K562 treated with DMSO at 1 percent for 4 hours (cell line): ENCODE results near the gene KHNYN. TPM values are rescaled to one million over a fixed set of nuclear protein-coding genes. Genes with fewer than 3 reads are reported as not detected.

ENCODE experiments used
- total RNA-seq: library from RNA; unstranded; fragments of 300-600 nt; gene quantifications from 2 replicates; pipeline ENCODE4 v1.2.3, GENCODE V29; 2022; ENCODE audit not compliant: insufficient read depth

The KHNYN gene
- 24.9 and 30.8 TPM in 2 replicates for total RNA-seq

DNA sequence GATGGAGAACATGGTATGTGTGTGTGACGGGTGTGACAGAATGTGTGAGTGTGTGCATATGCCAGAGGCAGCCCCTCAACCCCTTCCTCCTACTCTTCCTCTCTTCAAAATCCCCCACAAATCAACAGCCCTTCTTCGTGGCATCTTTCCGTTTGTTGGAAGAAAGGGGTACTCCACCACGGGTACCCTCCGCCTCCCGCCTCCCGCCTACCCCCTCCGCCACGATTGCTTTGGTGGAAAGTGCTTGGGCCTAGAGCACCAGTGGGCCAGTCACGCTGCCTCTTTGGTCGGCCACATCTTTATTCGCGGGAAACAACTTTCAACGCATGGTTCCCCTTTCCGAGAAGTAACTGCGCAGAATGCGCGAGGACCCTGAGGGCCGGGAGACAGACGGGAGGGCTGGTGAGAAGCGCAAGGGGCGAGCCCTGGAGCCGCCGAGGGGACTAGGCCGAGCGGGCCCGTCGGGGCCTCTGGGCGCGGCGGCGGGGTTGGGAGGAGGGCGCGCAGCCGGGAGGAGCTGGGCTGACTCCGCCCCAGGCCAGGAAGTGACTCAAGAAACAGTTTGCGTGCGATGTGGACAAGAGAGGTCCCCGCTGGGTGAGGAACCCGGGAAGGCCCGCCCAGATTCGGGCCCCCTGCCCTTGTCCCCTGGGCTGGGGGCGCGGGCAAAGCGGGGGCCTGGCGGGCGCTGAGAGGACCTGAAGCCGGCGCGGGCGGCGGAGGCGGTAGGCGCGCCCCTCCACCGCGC is at the start of gene KHNYN, which contains the start of gene CBLN3:
KHNYN (plus strand) TSS at position 560 of the 748 bp plus-strand sequence. CDS start 777 bp downstream, outside the sequence.
CBLN3 (minus strand) TSS at position 274 of the 748 bp plus-strand sequence. CDS start 614 bp downstream, outside the sequence.

DNA sequence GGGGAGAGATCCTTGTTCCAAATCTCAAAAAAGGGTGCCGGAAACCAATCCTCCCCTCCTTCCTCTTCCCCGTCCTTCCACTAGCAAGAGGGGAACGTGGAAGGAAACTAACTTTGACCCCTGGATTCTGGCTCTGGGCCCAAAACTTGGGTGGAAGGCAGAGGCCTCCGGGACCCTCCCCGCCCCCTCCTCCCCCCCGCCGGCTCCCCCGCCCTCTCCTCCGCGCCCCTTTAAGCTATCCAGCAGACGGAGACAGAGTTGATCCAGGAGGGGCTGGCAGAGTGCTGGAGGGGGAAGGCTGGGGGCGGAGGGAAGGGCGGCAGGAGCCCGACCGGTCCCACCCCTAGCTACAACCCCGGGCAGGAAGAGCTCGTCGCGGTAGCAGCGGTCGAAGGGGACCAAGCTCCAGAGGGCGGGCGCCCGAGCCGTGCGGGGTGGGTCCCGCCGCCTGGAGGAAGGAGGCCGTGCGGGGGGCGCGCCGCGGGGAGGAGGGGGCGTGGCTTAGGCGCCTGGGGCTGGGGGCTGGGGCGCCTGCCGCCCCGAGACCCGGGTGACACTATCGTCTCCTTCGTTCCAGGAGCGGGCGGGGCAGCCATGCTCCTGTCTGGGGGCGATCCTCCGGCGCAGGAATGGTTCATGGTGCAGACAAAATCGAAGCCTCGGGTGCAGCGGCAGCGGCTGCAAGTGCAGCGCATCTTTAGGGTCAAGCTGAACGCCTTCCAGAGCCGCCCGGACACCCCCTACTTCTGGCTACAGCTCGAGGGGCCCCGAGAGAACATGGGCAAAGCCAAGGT is 30.9 kb upstream of the KHNYN start, which contains the start of gene NYNRIN:
NYNRIN (plus strand) TSS at position 351 of the 794 bp plus-strand sequence; CDS start at position 595, 244 bp downstream.

DNA sequence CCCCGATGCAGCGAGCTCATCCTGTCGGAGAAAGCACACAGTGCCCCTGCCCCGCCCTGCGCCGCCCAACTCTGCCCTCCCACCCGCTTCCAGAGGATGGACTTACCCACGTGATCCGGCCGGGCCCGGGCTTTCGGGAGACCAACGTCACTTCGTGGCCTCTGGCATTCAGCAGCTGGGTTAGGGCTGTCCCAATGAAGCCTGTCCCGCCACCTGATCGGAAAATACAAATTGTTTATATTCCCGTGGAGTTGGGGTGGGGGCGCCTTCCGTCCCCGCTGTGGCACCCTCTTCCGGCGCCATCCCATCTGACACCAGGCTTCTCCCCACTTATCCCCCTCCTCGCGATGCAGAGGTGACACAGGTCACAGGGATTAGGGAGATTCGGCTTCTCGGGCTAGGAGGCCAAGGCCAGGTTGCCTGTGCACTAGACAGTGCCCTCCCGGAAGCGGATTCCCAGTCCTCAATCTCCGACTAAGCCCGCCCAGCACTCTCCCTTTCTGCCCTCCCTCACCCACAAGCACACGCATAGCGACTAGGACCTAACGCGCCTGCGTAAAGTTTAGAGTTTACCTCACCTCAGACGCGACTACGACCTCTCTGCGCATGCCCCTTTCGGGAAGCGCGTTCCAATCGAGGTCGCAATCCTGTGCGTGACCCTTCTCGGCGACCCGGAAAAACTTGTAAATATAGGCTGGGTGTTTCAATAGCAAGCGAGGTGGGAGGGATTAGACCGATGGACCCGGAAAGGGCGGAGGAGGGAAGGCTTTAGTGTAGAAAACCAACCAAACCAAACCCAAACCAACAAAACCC is 12.7 kb downstream of the KHNYN start, which contains the start of gene SDR39U1:
SDR39U1 (minus strand) TSS at position 537 of the 813 bp plus-strand sequence; CDS start at position 530, 7 bp downstream.

Other genes starting within 250 kb of the KHNYN start
- 23.4 and 27.8 TPM in 2 replicates for gene IPO4, start 241.1 kb upstream of the KHNYN start, total RNA-seq
- 16.4 and 22.0 TPM in 2 replicates for gene TM9SF1, start 234.5 kb upstream of the KHNYN start, total RNA-seq
- 1.1 and 2.2 TPM in 2 replicates for gene TSSK4, start 224.3 kb upstream of the KHNYN start, total RNA-seq
- 57.8 and 78.5 TPM in 2 replicates for gene CHMP4A, start 216.5 kb upstream of the KHNYN start, total RNA-seq
- gene MDP1, start 213.9 kb upstream of the KHNYN start, total RNA-seq: 7.5 and 10.8 TPM in 2 replicates
- gene NEDD8, start 197.6 kb upstream of the KHNYN start, total RNA-seq: 140 and 150 TPM in 2 replicates
- gene GMPR2, start 197.0 kb upstream of the KHNYN start, total RNA-seq: 55.3 and 68.0 TPM in 2 replicates
- 15.0 and 16.1 TPM in 2 replicates for gene TINF2, start 187.3 kb upstream of the KHNYN start, total RNA-seq
- 0.88 and 1.5 TPM in 2 replicates for gene TGM1, start 166.8 kb upstream of the KHNYN start, total RNA-seq
- gene RABGGTA, start 158.4 kb upstream of the KHNYN start, total RNA-seq: 15.3 and 18.0 TPM in 2 replicates
- gene DHRS1, start 130.2 kb upstream of the KHNYN start, total RNA-seq: 22.2 and 26.0 TPM in 2 replicates
- 4.7 and 6.1 TPM in 2 replicates for gene NOP9, start 130.1 kb upstream of the KHNYN start, total RNA-seq
- gene CIDEB, start 122.0 kb upstream of the KHNYN start, total RNA-seq: not detected in 2 replicates
- gene LTB4R2, start 119.8 kb upstream of the KHNYN start, total RNA-seq: 2.2 and 6.4 TPM in 2 replicates
- 4.0 and 5.3 TPM in 2 replicates for gene LTB4R, start 118.5 kb upstream of the KHNYN start, total RNA-seq
- gene ADCY4, start 94.9 kb upstream of the KHNYN start, total RNA-seq: 0.59 TPM in 1 of 2 replicates, not detected in the other
- not detected in 2 replicates for gene RIPK3, start 90.0 kb upstream of the KHNYN start, total RNA-seq
- gene NFATC4, start 61.8 kb upstream of the KHNYN start, total RNA-seq: 2.9 and 5.1 TPM in 2 replicates
- 0.94 and 1.3 TPM in 2 replicates for gene NYNRIN, start 31.0 kb upstream of the KHNYN start, total RNA-seq
- 0.71 TPM in 1 of 2 replicates, not detected in the other for gene CBLN3, start 286 bp upstream of the KHNYN start, total RNA-seq
- 51.9 and 69.4 TPM in 2 replicates for gene SDR39U1, start 12.8 kb downstream of the KHNYN start, total RNA-seq
- gene CMA1, start 78.3 kb downstream of the KHNYN start, total RNA-seq: not detected in 2 replicates
- gene CTSG, start 146.3 kb downstream of the KHNYN start, total RNA-seq: not detected in 2 replicates
- 2.0 TPM in 1 of 2 replicates, not detected in the other for gene GZMH, start 179.7 kb downstream of the KHNYN start, total RNA-seq
- not detected in 2 replicates for gene GZMB, start 204.2 kb downstream of the KHNYN start, total RNA-seq